Measurements from ENCODE around the gene RACGAP1. TPM values are rescaled to one million over a fixed set of nuclear protein-coding genes. Genes with fewer than 3 reads are reported as not detected.

RACGAP1 gene, protein sequence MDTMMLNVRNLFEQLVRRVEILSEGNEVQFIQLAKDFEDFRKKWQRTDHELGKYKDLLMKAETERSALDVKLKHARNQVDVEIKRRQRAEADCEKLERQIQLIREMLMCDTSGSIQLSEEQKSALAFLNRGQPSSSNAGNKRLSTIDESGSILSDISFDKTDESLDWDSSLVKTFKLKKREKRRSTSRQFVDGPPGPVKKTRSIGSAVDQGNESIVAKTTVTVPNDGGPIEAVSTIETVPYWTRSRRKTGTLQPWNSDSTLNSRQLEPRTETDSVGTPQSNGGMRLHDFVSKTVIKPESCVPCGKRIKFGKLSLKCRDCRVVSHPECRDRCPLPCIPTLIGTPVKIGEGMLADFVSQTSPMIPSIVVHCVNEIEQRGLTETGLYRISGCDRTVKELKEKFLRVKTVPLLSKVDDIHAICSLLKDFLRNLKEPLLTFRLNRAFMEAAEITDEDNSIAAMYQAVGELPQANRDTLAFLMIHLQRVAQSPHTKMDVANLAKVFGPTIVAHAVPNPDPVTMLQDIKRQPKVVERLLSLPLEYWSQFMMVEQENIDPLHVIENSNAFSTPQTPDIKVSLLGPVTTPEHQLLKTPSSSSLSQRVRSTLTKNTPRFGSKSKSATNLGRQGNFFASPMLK
- 93.9 and 110 TPM in 2 replicates for total RNA-seq (2012; rRNA removed)
- polyA plus RNA-seq (2012; rRNA removed): 29.5 and 37.9 TPM in 2 replicates
- polyA plus RNA-seq (2012; cell fraction: cytosol; rRNA removed): 8.5 and 15.2 TPM in 2 replicates
- polyA plus RNA-seq (2012; cell fraction: nucleus; rRNA removed; ENCODE audit: low replicate concordance): 5.1 and 18.8 TPM in 2 replicates
- Bru-seq, nascent RNA: percentile 58 among the genes with signal in this experiment
- percentile 65 among the genes with signal in this experiment for BruChase-seq, experiment 1, labeled RNA remaining after a 6-hour chase
- percentile 60 among the genes with signal in this experiment for BruChase-seq, experiment 2, labeled RNA remaining after a 2-hour chase
- long read RNA-seq, partial matches to known transcripts: 0 of 2 reads
- long read RNA-seq, other reads (novel, unspliced or antisense): 0 of 2 reads

DNA sequence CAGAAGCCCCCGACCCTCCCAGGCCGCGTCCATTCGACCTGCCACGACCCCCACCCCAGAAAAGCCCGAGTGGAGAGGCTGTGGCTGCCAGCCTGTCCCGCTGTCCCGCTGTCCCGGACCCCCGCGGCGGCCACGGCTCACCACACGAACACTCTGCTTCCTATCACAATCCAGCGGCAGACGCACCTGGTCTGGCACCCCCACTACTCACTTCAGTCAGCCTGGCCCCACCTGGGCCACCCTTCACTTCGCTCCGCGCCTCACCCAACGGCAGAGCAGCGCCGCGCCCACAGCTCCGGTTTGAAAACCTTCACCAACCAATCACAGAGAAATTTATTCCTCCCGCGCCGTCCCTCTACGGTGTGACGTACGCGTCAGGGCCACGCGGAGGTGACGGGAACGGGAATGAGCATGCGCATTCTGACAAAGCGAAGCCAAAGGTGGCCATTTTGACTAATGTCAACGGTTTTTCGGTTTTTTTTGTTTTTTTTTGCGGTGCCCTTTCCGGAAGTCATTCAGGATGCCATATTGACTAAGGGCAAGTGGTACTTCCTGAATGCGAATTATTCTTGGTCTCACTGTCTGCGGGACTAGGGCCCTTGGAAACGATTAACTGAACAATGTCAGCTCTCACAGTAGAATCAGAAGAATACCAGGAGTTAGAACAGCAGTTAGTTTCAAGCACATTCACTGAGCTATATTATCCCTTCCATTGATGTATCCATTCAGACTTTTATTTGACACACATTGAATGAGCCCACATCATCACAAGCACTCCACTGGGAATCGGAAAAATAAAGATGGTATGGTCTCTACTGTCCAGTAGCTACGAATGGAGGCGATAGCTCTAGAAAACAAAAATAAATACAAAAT is at the start of gene RACGAP1:
Gene RACGAP1, minus strand, starts transcription at position 308 of the 873 bp plus-strand sequence. CDS start 8,779 bp downstream, outside the sequence.
- peak within 1 kb of the TSS; percentile 95 for H3K4me2 ChIP-seq (ENCODE audit: low read depth, low read length)
- DNase-seq (peak; percentile 98), ATAC-seq (ENCODE audit: low read depth) (peak; percentile 98)
- peak within 1 kb of the TSS; percentile 78 for H4K91ac ChIP-seq (ENCODE audit: insufficient read depth, low read depth, low read length)
- peak within 1 kb of the TSS; percentile 61 for H3K9ac ChIP-seq (ENCODE audit: low read depth, low read length)
- 0 out of 2 replicates have a peak, but pooled peaks cover 3% of the 10 kb centered on the region for H3K9me1 ChIP-seq (ENCODE audit: insufficient read depth, low read length)
- peak within 1 kb of the TSS; percentile 83 for H3K4me3 ChIP-seq (ENCODE audit: insufficient read depth, low read depth, low read length)
- CTCF ChIA-PET: interaction anchor here (0.9 to 1.1 kb wide), 3 partner anchors 30 to 58 kb away, joined by 3 to 5 read pairs (median 3); no protein-coding TSS in a partner anchor
- peak within 1 kb of the TSS; percentile 22 for H3K56ac ChIP-seq (ENCODE audit: extremely low read depth, insufficient read depth, low read length)
- peak within 1 kb of the TSS; percentile 99 for H4K5ac ChIP-seq (ENCODE audit: low read depth, low read length)
- peak within 1 kb of the TSS; percentile 40; the same call in 1 of the 2 replicates for H2AK5ac ChIP-seq (ENCODE audit: low read depth, low read length)
- peak within 1 kb of the TSS; percentile 58 for H3K27ac ChIP-seq (ENCODE audit: insufficient read depth, low read length)
- peak within 1 kb of the TSS; percentile 86 for H3K4ac ChIP-seq (ENCODE audit: low read depth, low read length)
- H3K4me1 ChIP-seq (ENCODE audit: control insufficient read depth, insufficient read depth, low read length): no peaks in the 10 kb centered on the region; the same call in 1 of the 2 replicates
- peaks cover 0 to 13% of the 10 kb centered on the region in 2 experiments; a peak in 2 of 4 replicates for H3K79me1 ChIP-seq (ENCODE audit: low read depth in 1 of 2, low read length in 2 of 2)
- peak within 1 kb of the TSS; percentile 88 for H3K18ac ChIP-seq (ENCODE audit: low read depth, low read length)
- no peaks in the 10 kb centered on the region for H3K27me3 ChIP-seq (ENCODE audit: control insufficient read depth, insufficient read depth, low read length)
- H2BK20ac ChIP-seq (ENCODE audit: low read depth, low read length): peak within 1 kb of the TSS; percentile 45; the same call in 1 of the 2 replicates
- peak within 1 kb of the TSS; percentile 98 for H2AFZ ChIP-seq (replicated peaks; ENCODE audit: low read length, poor library complexity)
- H2BK15ac ChIP-seq (ENCODE audit: low read depth, low read length): peak within 1 kb of the TSS; percentile 74; the same call in 1 of the 3 replicates
- H2BK5ac ChIP-seq (ENCODE audit: low read depth, low read length, poor library complexity, severe bottlenecking): peak within 1 kb of the TSS; percentile 94
- no TSS peak for BruUV-seq (replicated peaks)
- in situ Hi-C loops (cut with MboI; ENCODE audit: low sequenced_read_pairs): no loop called here
- peak within 1 kb of the TSS; percentile 93 for H3K23ac ChIP-seq (ENCODE audit: low read depth, low read length)
- no peaks in the 10 kb centered on the region for H3K36me3 ChIP-seq (ENCODE audit: control insufficient read depth, insufficient read depth, low read length)
- no peaks in the 10 kb centered on the region for H3K9me3 ChIP-seq (ENCODE audit: control insufficient read depth, insufficient read depth, low read length)
- POLR2A ChIA-PET (ENCODE audit: unreplicated experiment): interaction anchor here (0.7 kb wide), 1 partner anchor 8 kb away, joined by 5 read pairs; no protein-coding TSS in a partner anchor
- H2BK120ac ChIP-seq (ENCODE audit: low read depth, low read length): peak within 1 kb of the TSS; percentile 60
- peak within 1 kb of the TSS; percentile 96 to 99 for H4K8ac ChIP-seq (ENCODE audit: low read depth in 2 of 2, low read length in 2 of 2)
- H3K14ac ChIP-seq (replicated peaks; ENCODE audit: low read depth, low read length): peak within 1 kb of the TSS; percentile 96
- dilution Hi-C loops (cut with HindIII; ENCODE audit: low sequenced_read_pairs, unreplicated experiment): no loop called here
- peak within 1 kb of the TSS; percentile 96 for H2AK9ac ChIP-seq (replicated peaks; ENCODE audit: low read depth, low read length, poor library complexity)
- no peaks in the 10 kb centered on the region for H4K20me1 ChIP-seq (ENCODE audit: insufficient read depth, low read length)
- intact Hi-C loops (cut with micrococcal nuclease): no loop called here
- 0% methylated on average over 28 of the region's 47 CpGs; no CpG with 5 or more reads in 1 of the 2 experiments for WGBS, 2 experiments (ENCODE audit: extremely low coverage in 2 of 2, insufficient read length in 1 of 2)
- TF ChIP-seq, protein P1, sequence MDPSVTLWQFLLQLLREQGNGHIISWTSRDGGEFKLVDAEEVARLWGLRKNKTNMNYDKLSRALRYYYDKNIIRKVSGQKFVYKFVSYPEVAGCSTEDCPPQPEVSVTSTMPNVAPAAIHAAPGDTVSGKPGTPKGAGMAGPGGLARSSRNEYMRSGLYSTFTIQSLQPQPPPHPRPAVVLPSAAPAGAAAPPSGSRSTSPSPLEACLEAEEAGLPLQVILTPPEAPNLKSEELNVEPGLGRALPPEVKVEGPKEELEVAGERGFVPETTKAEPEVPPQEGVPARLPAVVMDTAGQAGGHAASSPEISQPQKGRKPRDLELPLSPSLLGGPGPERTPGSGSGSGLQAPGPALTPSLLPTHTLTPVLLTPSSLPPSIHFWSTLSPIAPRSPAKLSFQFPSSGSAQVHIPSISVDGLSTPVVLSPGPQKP (IDR thresholded peaks at IDR 0.05; ENCODE audit: borderline replicate concordance, low read depth, low read length): no peak
- TF ChIP-seq RCOR1 (IDR thresholded peaks at IDR 0.05; ENCODE audit: insufficient replicate concordance, low read length) (no peak), FOS (IDR thresholded peaks at IDR 0.05; ENCODE audit: low read depth, low read length) (no peak), NFE2L2 (IDR thresholded peaks at IDR 0.05; ENCODE audit: low read depth, low read length) (no peak), POLR2A (IDR thresholded peaks at IDR 0.05; ENCODE audit: low read depth, low read length) (peak; percentile 63; the same call in 1 of the 2 replicates), MAZ (IDR thresholded peaks at IDR 0.05; ENCODE audit: borderline replicate concordance, low read depth, low read length) (no peak; the same call in 1 of the 2 replicates), CHD1 (IDR thresholded peaks at IDR 0.05; ENCODE audit: low read depth, low read length) (no peak), CEBPB (IDR thresholded peaks at IDR 0.05; ENCODE audit: low read depth, low read length) (no peak)
- TF ChIP-seq, protein P2, sequence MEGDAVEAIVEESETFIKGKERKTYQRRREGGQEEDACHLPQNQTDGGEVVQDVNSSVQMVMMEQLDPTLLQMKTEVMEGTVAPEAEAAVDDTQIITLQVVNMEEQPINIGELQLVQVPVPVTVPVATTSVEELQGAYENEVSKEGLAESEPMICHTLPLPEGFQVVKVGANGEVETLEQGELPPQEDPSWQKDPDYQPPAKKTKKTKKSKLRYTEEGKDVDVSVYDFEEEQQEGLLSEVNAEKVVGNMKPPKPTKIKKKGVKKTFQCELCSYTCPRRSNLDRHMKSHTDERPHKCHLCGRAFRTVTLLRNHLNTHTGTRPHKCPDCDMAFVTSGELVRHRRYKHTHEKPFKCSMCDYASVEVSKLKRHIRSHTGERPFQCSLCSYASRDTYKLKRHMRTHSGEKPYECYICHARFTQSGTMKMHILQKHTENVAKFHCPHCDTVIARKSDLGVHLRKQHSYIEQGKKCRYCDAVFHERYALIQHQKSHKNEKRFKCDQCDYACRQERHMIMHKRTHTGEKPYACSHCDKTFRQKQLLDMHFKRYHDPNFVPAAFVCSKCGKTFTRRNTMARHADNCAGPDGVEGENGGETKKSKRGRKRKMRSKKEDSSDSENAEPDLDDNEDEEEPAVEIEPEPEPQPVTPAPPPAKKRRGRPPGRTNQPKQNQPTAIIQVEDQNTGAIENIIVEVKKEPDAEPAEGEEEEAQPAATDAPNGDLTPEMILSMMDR (conservative IDR thresholded peaks at IDR 0.05; ENCODE audit: low read depth, low read length): no peak

Data from IMR-90 (cell line).